ENCODE measurements around the gene GCLM.
"Not testable (repeated sequence)": the region's sequence is repeated elsewhere in the genome, so short reads cannot be mapped to it uniquely, and the experiment has no call there.

Gene GCLM

DNA sequence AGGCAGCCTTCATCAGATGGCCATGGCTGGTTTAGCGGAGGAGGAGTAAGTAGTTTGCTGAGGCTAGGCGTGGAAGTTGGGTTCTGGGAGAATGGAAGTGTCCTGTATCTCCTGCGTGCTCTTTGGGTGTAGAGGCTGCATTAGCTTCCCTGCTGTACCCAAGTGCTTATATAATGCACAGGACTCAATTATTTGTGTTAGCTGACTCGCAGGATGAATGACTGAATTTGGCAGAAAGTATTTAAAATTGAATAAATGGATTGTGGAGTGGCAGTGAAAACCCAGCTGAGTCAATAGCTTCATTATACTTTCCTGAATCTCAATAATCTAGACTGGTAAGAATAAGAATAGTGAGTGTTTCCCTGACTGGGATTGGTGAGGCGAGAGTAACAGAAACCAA lies 44.0 kb downstream of the GCLM start:
- Histone ChIP-seq H3K36me3 (ENCODE audit: insufficient read depth) (no peaks in the 10 kb centered on the region), H3K4me1 (ENCODE audit: low read depth, poor library complexity, severe bottlenecking) (no peaks in the 10 kb centered on the region), H4K20me1 (ENCODE audit: insufficient read depth) (no peaks in the 10 kb centered on the region), H2AFZ (ENCODE audit: low read depth) (no peak overlapping the region), H3K27ac (no peak overlapping the region), H3K4me2 (no peak overlapping the region), H3K9ac (no peak overlapping the region), H3K27me3 (ENCODE audit: insufficient read depth, low read depth) (no peaks in the 10 kb centered on the region), H3K79me2 (ENCODE audit: insufficient read depth, low read depth) (no peaks in the 10 kb centered on the region), H3K4me3 (IDR thresholded peaks at IDR 0.05; ENCODE audit: insufficient read depth, low read depth, low read length) (no peak overlapping the region)
- no peak for TF ChIP-seq CTCF (conservative IDR thresholded peaks at IDR 0.05; ENCODE audit: low read depth, low read length)

GRCh38 chr1:93864175-93864574 lies 45.1 kb downstream of the GCLM start:
- Histone ChIP-seq H4K20me1 (ENCODE audit: insufficient read depth) (no peaks in the 10 kb centered on the region), H3K4me3 (IDR thresholded peaks at IDR 0.05; ENCODE audit: insufficient read depth, low read depth, low read length) (no peak overlapping the region), H3K27ac (no peak overlapping the region), H3K9ac (no peak overlapping the region), H3K4me2 (no peak overlapping the region), H3K36me3 (ENCODE audit: insufficient read depth) (no peaks in the 10 kb centered on the region), H3K79me2 (ENCODE audit: insufficient read depth, low read depth) (no peaks in the 10 kb centered on the region), H2AFZ (ENCODE audit: low read depth) (no peak overlapping the region), H3K4me1 (ENCODE audit: low read depth, poor library complexity, severe bottlenecking) (no peaks in the 10 kb centered on the region), H3K27me3 (ENCODE audit: insufficient read depth, low read depth) (no peaks in the 10 kb centered on the region)
- no peak for TF ChIP-seq CTCF (conservative IDR thresholded peaks at IDR 0.05; ENCODE audit: low read depth, low read length)

DNA sequence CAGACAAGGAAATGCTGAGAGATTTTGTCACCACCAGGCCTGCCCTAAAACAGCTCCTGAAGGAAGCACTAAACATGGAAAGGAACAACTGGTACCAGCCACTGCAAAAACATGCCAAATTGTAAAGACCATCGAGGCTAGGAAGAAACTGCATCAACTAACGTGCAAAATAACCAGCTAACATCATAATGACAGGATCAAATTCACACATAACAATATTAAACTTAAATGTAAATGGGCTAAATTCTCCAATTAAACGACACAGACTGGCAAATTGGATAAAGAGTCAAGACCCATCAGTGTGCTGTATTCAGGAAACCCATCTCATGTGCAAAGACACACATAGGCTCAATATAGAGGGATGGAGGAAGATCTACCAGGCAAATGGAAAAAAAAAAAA lies 51.6 kb downstream of the GCLM start:
- not testable (repeated sequence) for H3K4me3 ChIP-seq (IDR thresholded peaks at IDR 0.05; ENCODE audit: insufficient read depth, low read depth, low read length); H3K27me3 ChIP-seq (ENCODE audit: insufficient read depth, low read depth); H3K4me1 ChIP-seq (ENCODE audit: low read depth, poor library complexity, severe bottlenecking); H3K9ac ChIP-seq; H3K27ac ChIP-seq; H3K4me2 ChIP-seq; H3K79me2 ChIP-seq (ENCODE audit: insufficient read depth, low read depth); H4K20me1 ChIP-seq (ENCODE audit: insufficient read depth); H3K36me3 ChIP-seq (ENCODE audit: insufficient read depth); H2AFZ ChIP-seq (ENCODE audit: low read depth)

GRCh38 chr1:93855983-93856382 lies 53.2 kb downstream of the GCLM start:
- H2AFZ ChIP-seq (ENCODE audit: low read depth); H3K27me3 ChIP-seq (ENCODE audit: insufficient read depth, low read depth); H3K4me2 ChIP-seq; H3K9ac ChIP-seq; H3K27ac ChIP-seq; H3K4me1 ChIP-seq (ENCODE audit: low read depth, poor library complexity, severe bottlenecking); H3K79me2 ChIP-seq (ENCODE audit: insufficient read depth, low read depth); H3K4me3 ChIP-seq (IDR thresholded peaks at IDR 0.05; ENCODE audit: insufficient read depth, low read depth, low read length); H4K20me1 ChIP-seq (ENCODE audit: insufficient read depth); H3K36me3 ChIP-seq (ENCODE audit: insufficient read depth): not testable (repeated sequence)

GRCh38 chr1:93853940-93854339 lies 55.3 kb downstream of the GCLM start:
- Histone ChIP-seq H3K36me3 (ENCODE audit: insufficient read depth) (no peaks in the 10 kb centered on the region), H3K27ac (no peak overlapping the region), H3K27me3 (ENCODE audit: insufficient read depth, low read depth) (no peaks in the 10 kb centered on the region), H3K9ac (no peak overlapping the region), H3K4me3 (IDR thresholded peaks at IDR 0.05; ENCODE audit: insufficient read depth, low read depth, low read length) (no peak overlapping the region), H3K4me2 (no peak overlapping the region), H3K4me1 (ENCODE audit: low read depth, poor library complexity, severe bottlenecking) (no peaks in the 10 kb centered on the region), H2AFZ (ENCODE audit: low read depth) (no peak overlapping the region), H3K79me2 (ENCODE audit: insufficient read depth, low read depth) (no peaks in the 10 kb centered on the region), H4K20me1 (ENCODE audit: insufficient read depth) (no peaks in the 10 kb centered on the region)
- no peak for TF ChIP-seq CTCF (conservative IDR thresholded peaks at IDR 0.05; ENCODE audit: low read depth, low read length)

All from KMS-11 (cell line).